NCI-H2196 treated with DMSO at 0.1 percent for 48 hours (cell line): ENCODE data around the gene EFCAB13.

Experiments
- DNase-seq: peaks from one replicate; lab custom pipeline; 2025; ENCODE audit not compliant: unreplicated experiment; lab: John Stamatoyannopoulos, UW

Gene EFCAB13, protein sequence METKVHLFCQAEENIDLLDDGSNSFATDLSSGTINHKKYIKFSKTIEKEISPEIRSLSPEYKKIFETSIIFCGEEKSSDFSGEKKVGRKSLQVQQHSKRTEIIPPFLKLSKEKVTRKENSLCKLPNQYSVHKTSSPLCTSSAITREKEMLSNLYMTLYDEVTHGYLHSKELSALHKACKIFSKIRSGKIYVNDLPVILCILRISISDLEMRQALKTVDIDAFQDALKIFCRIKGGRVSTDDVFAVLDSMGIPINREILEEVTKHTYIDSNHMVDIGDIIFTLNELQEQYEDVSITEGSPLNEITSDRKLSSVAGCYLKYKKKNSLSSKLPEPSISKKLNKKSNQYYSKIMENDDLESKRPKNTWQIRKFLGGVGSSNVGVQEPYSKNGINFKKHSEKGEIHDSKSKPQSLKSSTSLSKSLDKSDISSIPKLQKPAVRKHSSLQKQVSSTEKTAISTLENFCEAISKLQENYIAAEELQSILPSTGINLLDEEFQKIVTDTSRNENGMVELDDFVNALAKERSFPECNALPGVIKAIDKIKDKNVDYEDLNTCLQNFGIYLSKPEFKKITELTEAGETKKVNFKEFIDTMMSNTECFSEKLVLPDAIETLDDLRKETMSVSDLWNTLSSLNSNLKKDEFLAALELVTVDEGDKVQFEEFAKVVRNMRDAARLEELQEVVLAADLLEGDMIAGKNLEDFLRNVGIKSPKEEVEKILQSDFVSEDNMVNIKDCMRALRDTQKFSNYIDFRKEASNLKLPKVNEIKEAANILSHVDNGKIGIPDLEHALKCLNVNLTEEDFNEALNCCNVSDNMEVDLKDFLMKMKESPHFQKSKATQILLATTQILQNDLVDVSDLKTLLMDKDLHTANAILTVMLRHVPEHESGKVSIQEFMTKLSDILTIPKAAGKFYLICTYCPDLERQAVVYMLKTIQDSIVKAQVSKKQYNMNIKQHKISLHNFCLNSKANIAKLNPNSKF

DNA sequence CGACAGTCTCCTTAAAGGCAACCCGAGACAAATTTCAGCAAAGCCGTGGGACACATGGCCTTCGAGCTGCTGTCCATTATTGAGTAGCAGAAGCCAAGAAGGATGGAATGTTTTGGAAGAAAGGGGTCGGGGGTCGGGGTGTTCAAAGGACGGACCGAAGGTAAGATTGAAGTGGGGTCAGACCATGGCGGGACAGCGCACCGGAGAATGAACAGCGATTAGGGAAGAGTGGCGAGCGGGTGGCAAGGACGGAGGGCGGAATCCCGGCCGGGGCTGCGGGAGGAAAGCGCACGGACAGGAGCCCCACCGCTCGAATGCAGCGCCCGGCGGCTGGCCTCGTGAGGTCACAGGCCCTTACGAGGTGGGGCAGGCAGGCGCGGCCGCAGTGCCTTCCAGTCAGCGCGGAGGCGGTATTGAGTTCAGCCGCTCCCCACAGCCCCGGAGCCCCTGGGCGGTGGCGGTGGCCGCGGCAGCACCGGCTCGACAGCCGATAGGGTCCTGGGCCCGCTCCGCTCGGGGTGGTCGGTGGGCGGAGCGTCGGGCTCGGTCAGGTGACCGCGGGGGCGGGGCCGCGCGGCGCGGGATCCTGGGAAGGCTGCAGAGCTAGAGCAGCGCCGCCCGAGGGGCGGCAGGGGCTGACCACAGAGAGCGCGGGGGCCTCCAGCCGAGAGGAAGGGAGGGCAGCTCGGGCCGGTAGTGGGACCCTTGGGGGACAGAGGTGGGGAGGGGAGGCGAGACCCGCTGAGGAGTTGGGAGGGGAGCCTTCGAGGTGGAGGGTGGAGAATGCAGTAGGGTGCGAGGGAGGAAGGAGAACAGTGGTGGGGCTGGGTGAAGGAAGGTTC lies at the start of gene EFCAB13:
TSS of gene EFCAB13 (plus strand) at position 574 of the 842 bp plus-strand sequence. CDS start 4,399 bp downstream, outside the sequence.
- DNase-seq, result peak; percentile 86

DNA sequence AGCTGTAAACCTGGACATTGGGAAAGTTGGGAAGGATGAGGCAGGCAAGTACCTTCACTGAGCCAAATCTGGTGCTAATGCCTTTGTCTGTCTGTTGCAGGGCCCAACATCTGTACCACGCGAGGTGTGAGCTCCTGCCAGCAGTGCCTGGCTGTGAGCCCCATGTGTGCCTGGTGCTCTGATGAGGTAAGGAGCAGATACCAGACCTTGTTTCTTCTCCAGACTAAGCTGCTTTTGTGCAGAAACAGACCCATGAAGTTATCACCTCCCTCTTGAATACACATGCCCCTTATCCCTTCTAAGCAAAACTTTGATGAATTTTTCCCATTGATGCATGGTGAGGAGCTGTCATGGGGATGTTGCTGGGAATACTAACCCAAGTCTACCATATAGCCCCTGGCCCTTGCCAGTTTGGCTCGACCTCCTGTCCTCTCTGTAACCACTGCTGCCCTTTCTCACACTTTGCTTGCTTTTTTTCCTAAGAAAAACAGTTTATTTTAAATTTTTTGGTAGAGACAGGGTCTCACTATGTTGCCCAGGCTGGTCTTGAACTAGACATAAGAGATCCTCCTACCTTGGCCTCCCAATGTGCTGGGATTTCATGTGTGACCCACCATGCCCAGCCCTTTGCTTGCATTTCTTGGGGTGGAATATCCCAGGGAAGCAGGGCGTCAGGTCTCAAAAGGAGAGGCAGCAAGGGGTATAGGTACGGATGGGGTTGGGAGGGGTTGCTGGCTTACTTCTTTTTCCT lies 49.3 kb upstream of the EFCAB13 start:
- DNase-seq, result no peak

DNA sequence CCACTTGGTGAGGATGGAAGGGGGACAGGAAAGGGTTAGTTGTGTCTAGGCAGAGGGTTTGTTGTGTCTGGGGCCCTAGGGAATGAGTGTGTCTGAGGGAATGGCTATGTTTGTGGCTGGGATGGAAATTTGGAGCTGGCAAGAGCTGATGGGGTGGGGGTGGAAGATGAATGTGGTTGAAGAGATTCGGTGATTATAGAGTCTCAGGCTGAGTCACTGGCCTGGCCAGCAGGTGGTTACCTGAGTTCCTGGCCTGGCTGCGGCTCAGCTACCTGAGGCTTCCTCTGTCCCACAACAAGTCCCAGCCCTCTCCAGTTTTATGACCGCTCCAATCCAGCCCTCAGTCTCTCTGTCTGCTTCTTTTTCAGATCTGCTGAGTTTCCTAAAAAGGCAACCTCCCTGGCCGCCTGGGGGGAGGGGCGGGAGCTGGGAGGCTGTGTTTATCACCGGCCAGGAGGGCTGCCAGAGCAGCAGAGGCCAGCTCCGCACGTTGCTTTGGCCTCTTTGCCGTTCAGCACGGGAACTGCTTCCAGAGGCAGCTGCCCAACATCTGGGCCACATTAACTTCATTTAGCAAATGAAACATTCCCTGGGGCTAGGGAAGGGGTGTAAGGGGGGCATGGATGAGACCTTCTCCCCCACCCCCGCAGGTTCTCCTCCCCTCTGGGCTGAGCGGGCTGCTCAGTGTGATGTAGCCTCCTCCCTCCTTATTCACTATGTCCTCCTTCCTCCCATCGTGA lies 48.3 kb upstream of the EFCAB13 start:
- no peak for DNase-seq

DNA sequence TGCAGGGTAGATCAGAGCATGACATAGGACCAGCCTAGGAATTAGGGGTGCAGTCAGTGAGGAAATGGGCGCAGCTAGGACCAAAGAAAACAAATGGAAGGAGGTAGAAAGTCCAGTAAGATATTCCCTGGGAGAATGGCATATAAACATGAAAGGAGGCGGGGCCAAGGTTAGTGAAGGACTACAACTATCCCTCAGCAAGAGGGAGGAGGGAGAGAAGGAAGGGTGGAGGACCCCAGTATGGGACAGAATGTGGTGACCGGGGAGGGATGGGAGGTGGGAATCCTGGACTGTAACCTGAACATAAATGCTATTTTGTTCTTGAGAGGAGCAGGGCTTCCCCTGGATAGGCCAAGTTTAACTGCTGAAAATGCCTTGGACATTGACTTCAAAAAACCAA lies 47.3 kb upstream of the EFCAB13 start:
- DNase-seq, result no peak

DNA sequence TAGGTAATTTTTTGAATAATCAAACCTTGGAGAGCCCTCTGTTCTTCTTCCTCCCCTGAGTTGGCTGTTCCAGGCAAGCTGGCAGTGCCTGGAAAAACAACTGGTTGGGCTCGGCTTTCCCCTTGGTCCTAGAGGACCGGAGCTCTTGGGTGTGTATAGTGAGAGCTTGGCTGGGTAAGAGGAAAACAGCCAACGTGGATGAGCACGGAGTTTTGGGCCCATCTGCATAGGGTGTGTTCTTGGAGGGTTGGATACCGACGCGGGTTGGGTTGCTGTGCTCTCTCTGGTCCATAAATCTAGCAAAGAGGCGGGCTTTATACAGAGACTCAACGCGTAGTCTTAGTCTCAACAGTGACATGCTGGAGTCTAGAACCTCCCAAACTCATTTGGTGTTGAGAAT lies 46.9 kb upstream of the EFCAB13 start:
- no peak for DNase-seq

DNA sequence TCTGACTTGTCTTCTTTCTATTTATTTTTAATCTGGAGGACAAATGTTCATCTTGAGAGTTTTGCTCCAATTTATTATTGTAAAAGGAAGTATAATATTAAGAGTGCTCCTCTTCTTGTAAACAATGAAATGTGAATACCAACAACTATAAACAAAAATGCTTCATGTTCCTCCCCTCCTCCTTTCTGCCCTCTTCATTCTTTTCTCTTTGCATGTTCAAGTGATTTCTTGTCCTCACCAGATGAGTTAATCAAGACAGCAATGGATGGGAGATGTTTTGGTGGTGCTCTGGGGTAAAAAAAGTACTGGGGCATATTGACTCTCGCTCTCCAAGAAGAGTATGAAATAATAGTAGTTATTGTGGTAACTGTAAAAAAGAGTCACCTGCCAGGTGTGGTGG lies 45.8 kb upstream of the EFCAB13 start:
- DNase-seq, result no peak

DNA sequence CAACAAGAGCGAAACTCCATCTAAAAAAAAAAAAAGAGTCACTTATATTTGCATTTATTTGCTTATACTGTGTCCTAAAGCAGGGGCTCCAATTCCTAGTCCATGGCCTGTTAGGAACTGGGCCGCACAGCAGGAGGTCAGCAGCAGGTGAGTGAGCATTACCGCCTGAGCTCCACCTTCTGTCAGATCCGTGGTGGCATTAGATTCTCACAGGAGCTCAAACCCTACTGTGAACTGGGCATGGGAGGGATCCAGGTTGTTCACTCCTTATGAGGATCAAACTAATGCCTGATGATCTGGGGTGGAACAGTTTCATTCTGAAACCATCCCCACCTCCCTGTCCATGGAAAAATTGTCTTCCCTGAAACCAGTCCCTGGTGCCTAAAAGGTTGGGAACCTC lies 45.2 kb upstream of the EFCAB13 start:
- no peak for DNase-seq

DNA sequence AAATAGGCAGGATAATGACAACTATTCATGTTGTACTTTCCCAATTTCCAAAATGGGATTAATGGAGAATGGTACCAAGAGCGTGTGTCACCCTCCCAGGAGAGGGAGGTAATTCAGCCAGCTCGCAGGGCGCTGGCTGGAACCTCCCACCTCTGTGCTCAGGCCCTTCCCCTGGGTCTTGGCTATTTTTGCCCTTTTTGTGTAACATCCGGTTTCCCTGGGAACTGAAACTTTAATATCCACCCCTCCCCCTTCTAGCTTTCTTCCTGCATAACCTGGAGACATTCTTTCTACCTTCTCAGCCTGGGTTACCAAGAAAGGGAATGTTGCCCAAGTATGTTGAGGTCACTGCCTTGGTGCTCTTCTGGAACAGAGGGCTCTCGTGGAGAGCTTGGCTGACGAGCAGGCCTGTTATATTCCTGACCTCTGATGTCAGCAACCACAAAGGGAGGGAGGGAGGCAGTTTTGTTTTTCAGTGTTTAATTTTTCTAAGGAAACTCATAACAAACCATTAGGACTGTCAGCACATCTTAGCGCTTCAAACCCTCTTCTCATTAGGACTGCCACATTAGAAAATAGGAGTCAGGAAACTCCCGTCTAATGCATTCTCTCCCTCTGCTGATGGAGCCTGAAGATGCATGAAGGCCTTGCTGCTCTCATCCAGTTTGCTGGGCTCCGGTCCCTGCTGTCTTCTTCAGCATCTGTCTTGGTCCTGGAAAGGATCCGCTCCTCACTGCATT lies 44.5 kb upstream of the EFCAB13 start:
- DNase-seq, result no peak

DNA sequence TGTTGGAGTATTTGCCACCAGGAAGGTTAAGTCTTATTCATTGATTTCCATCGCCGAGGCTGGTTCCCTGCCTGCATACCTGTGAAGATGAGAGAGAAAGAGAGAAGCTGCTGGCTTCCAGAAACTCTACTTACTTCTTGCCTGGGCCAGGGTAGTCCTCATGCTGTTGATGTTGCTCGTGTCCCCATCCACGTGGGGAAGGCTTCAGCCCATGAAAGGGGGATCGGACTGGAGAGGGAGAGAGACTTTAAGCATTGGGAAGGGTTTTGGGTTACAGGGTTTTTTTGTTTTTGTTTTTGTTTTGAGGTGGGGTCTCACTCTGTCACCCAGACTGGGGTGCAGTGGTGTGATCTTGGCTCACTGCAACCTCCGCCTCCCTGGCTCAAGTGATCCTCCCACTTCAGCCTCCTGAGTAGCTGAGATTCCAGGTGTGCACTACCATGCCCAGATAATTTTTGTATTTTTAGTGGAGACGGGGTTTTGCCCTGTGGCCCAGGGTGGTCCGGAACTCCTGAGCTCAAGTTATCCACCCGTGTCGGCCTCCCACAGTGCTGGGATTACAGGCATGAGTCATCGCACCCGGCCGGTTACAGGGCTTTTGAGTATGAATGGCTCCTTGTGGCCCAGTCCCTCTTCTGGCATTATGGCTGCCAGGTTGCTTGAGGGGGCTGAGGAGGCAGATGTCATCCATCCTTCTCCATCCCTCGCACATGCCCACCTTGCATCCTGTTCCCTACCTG lies 43.5 kb upstream of the EFCAB13 start:
- DNase-seq, result no peak

DNA sequence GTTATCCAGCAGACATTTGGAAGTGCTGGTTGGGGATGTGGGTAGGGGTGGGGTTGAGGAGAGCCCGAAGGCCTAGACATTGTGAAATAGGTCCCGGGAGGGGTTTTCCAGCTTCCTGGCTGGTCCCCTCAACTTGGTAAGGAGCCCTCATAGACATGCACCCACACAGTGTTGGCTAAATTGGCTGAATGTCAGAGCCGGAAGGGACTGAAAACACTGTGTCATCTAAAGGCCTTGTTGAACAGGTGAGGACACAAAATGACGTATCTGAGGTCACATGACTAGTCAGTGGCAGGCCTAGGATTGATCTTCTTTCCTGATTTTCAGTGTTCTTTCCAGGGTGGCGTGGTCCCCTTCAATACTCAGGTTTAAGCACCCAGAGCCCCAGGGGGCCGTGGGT lies 42.5 kb upstream of the EFCAB13 start:
- no peak for DNase-seq

DNA sequence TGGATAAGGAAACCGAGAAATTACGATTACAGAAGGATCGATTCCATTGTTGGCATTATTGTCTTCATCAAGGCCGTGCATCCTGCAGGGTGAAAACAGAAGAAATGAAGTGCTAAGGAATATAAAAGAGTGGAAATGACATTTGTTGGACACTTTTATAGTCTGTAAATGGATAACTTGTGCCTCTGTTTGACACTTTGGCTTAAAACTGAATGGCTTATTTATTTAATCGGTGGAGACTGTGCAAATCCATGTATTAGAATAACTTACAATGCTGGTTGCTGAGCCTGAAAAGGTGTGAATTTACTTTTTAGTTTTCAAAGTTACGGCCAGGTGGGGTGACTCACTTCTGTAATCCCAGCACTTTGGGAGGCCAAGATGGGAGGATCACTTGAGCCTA lies 38.8 kb upstream of the EFCAB13 start:
- DNase-seq, result no peak

DNA sequence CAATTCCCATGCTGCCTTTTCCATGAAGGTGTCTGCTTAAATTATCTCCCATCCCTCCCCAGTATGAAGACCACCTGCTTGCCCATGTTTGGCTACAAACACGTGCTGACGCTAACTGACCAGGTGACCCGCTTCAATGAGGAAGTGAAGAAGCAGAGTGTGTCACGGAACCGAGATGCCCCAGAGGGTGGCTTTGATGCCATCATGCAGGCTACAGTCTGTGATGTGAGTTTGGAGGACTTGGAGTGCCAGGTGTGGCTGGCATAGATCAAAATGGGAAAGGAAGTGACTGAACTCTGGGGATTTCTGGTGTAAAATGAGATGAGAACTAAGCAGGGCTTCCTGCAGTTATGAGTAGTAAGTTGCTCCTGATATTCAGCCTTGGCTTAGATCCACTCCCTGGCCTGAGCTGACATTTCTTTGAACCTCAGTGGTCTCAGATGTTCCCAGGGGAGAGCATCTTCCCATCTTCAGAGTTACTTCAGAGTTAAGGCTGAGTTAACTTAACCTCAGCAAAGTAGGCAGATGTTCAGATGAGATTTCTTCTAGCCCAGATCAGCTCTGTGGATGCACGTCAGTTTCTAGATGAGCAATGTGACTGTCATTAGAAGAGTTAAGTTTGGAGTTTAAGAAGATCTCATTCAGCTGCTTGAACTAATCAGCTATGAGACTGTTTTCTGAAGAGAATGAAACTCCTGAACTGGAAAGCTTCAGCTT lies 37.4 kb upstream of the EFCAB13 start:
- no peak for DNase-seq

DNA sequence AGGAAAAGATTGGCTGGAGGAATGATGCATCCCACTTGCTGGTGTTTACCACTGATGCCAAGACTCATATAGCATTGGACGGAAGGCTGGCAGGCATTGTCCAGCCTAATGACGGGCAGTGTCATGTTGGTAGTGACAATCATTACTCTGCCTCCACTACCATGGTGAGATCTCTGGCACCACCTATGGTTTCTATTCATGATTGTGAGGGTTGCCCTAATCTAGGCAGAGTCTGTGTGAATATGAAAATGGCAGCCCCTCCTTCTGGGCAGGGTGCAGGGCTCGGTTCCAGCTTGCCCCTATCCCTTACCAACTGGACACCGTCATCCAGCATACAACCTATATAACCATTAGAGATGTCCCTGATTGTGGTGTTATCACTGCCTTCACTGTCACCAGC lies 36.7 kb upstream of the EFCAB13 start:
- DNase-seq, result no peak

DNA sequence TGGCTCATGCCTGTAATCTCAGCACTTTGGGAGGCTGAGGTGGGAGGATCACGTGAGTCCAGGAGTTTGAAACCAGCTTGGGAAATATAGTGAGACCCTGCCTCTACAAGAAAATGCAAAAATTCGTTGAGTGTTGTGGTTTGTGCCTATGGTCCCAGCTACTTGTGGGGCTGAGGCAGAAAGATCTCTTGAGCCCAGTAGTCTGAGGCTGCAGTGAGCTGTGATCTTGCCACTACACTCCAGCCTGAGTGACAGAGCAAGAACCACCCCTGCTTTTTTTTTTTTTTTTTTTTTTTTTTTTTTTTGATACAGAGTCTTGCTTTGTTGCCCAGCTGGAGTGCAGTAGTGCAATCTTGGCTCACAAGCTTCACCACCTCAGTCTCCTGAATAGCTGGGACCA lies 36.1 kb upstream of the EFCAB13 start:
- no peak for DNase-seq

DNA sequence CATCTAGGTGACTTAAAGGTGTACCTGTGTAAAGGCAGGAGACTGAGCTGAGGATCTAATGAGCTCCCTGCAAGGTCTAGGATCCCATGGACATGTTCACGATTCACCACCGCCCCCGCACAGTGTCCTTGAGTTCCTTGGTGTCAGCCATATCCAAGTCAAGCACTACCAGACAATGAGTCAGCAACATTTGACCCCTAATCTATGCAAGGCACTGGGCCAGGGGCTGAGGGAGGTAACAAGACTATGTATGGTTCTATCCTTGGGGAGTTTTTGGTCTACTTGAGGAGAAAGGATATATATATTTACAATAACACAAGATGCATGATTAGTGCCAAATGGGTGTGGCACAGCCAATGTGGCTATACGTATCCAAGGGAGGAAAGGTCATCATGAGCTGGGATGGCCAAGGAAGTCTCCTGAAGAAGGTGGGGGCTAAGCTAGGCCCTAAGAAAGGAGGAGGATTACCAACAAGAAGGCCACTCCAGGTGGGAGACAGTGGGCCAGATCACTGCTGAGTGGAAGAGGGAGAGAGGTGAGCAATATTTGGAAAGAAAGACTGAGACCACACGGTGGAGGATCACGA lies 35.1 kb upstream of the EFCAB13 start:
- DNase-seq, result no peak

DNA sequence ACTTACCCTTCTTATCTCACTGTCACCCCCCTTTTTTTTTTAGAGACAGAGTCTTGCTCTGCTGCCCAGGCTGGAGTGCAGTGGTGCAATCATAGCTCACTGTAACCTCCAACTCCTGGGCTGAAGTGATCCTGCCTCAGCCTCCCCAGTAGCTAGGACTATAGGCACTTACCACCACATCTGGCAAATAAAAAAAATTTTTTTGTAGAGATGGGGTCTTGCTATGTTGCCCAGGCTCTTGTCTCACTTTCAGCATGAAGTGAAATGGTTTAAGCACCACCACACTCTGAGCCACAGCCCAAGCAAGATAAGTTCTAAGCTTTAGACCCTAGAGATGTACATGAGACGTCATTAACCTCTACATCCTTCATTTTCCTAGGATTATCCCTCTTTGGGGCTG lies 34.5 kb upstream of the EFCAB13 start:
- DNase-seq, result no peak

DNA sequence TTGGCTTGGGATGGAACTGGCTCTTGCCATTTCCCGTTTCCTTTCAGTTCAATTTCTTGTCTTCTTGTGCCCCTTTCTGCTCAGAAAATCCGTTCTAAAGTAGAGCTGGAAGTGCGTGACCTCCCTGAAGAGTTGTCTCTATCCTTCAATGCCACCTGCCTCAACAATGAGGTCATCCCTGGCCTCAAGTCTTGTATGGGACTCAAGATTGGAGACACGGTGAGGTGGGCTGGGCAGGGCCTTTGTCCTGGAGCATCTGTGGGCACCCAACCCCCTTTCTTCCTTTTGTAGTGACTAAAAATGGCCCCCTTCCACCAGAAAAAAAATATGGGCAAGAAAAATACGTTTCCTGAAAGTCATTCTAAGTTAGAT lies 32.9 kb upstream of the EFCAB13 start:
- DNase-seq, result no peak
